H1 (cell line): ENCODE results near the gene OR9I1. TPM values are rescaled to one million over a fixed set of nuclear protein-coding genes. Genes with fewer than 3 reads are reported as not detected.

Experiments used
- POLR2A ChIP-seq, 2 experiments: IDR thresholded peaks; 1 replicate in 1 of 2; 2 replicates in 1 of 2; pipeline ENCODE4 v1.6.1; 2011; ENCODE audit warnings: low read depth in 2 of 2, low read length in 2 of 2, mild to moderate bottlenecking in 2 of 2; ENCODE audit errors: control extremely low read depth in 1 of 2
- RNF2 ChIP-seq: fragments of 200-900, 300-1000 bp; sonication (generic); IDR thresholded peaks from 2 replicates; pipeline ENCODE4 v1.7.1; 2016; ENCODE audit warnings: borderline replicate concordance, low read depth, mild to moderate bottlenecking, antibody characterized with exemption, low read length; ENCODE audit not compliant: poor library complexity, severe bottlenecking; ENCODE audit errors: missing control alignments
- YY1 ChIP-seq: IDR thresholded peaks from 2 replicates; pipeline ENCODE4 v1.6.1; 2011; ENCODE audit warnings: low read depth, mild to moderate bottlenecking, low read length
- polyA plus RNA-seq, 7 experiments: library from polyadenylated mRNA; depleted of rRNA in 3 of 7; stranded (reverse) in 5 of 7; unstranded in 2 of 7; fragments of >200 nt in 5 of 7; fragments of 200-250 nt in 2 of 7; gene quantifications; 1 replicate in 5 of 7; 2 replicates in 1 of 7; 4 replicates in 1 of 7; pipeline versions ENCODE4 v1.2.1 to v1.2.3, GENCODE V29; 2011 to 2013; ENCODE audit warnings: missing spikeins in 2 of 7, mixed read lengths in 2 of 7
- total RNA-seq: library from RNA; stranded (reverse); fragmentation: NEBNext Ultra II Directional; extraction: Animal tissue kit (Norgen Biotek cat#: 25700); gene quantifications from 2 replicates; pipeline ENCODE4 v1.2.1, GENCODE V29; 2021

OR9I1 gene
- total and polyA plus RNA-seq, 2 of the 8 experiments (the other 6 are each of a cell fraction or from before 2014, with no cell fraction given), result not detected

GRCh38 chr11:58134151-58134550, 8.8 kb upstream of the OR9I1 start (continued):
- TF ChIP-seq POLR2A (IDR thresholded peaks at IDR 0.05; ENCODE audit: control extremely low read depth in 1 of 2, low read depth in 2 of 2, low read length in 2 of 2) (no peak), YY1 (no peak), RNF2 (no peak)
